PC-3 (cell line): Measurements from ENCODE around the gene RALGDS. TPM values are rescaled to one million over a fixed set of nuclear protein-coding genes. Genes with fewer than 3 reads are reported as not detected.

Source experiments
- ATAC-seq: fragments of 200-7000 bp; cut with Tn5 transposase; 2 replicates; pipeline ENCODE4 v1.9.1; 2020; ENCODE audit warnings: mild to moderate bottlenecking, moderate library complexity
- BruUV-seq: library from RNA; stranded (reverse); fragments of 400-500 nt; replicated peaks from 2 replicates; lab custom pipeline; 2021; lab: Mats Ljungman, UMichigan
- CTCF ChIA-PET: fragments of 300-600 bp; sonication (Branson Sonifier 250); formaldehyde crosslinking; loops from one replicate; lab custom pipeline; 2022; ENCODE audit warnings: antibody characterized with exemption; lab: Charles Lee
- POLR2A ChIA-PET: fragments of 300-600 bp; sonication (Branson Sonifier 250); formaldehyde crosslinking; loops from one replicate; lab custom pipeline; 2022; ENCODE audit warnings: antibody characterized with exemption; ENCODE audit not compliant: unreplicated experiment; lab: Charles Lee
- DNase-seq: peaks from one replicate; pipeline ENCODE4 v3.0.0-alpha.2; 2015
- H2AFZ ChIP-seq: fragments of 300-600 bp; sonication (generic); 2 replicates; pipeline ENCODE4 v1.6.0; 2016; ENCODE audit warnings: antibody characterized with exemption, low read length
- H3F3A ChIP-seq: fragments of 300-600 bp; sonication (generic); one replicate; pipeline ENCODE4 v1.6.0; 2017; ENCODE audit warnings: antibody characterized with exemption, low read length, control low read depth, mild to moderate bottlenecking; ENCODE audit not compliant: unreplicated experiment
- H3K27ac ChIP-seq: fragments of 300-600 bp; sonication (generic); 2 replicates; pipeline ENCODE4 v1.5.1; 2016; ENCODE audit warnings: mild to moderate bottlenecking, low read length
- H3K27me3 ChIP-seq: fragments of 300-600 bp; sonication (generic); 2 replicates; pipeline ENCODE4 v1.6.1; 2016; ENCODE audit warnings: low read length, mixed read lengths
- H3K36me3 ChIP-seq: fragments of 300-600 bp; sonication (generic); 2 replicates; pipeline ENCODE4 v1.6.1; 2016; ENCODE audit warnings: low read depth, mixed run types, low read length, mixed read lengths
- H3K4me1 ChIP-seq: fragments of 300-600 bp; sonication (generic); 2 replicates; pipeline ENCODE4 v1.5.1; 2016; ENCODE audit warnings: low read length; ENCODE audit not compliant: insufficient read depth
- H3K4me2 ChIP-seq: fragments of 300-600 bp; sonication (generic); 2 replicates; pipeline ENCODE4 v1.6.0; 2016; ENCODE audit warnings: low read length
- H3K4me3 ChIP-seq: fragments of 300-600 bp; sonication (generic); 2 replicates; pipeline ENCODE4 v1.5.1; 2016; ENCODE audit warnings: mild to moderate bottlenecking, low read length, mixed read lengths
- H3K79me2 ChIP-seq: fragments of 300-600 bp; sonication (generic); 2 replicates; pipeline ENCODE4 v1.6.1; 2017; ENCODE audit warnings: low read length, mixed read lengths
- H3K9ac ChIP-seq: fragments of 300-600 bp; sonication (generic); 2 replicates; pipeline ENCODE4 v1.6.0; 2016; ENCODE audit warnings: mild to moderate bottlenecking, low read length
- H3K9me2 ChIP-seq: fragments of 300-600 bp; sonication (generic); replicated peaks from 2 replicates; pipeline ENCODE4 v1.6.1; 2016; ENCODE audit warnings: mixed run types, low read length, mixed read lengths
- H3K9me3 ChIP-seq: fragments of 300-600 bp; sonication (generic); 2 replicates; pipeline ENCODE4 v1.6.1; 2016; ENCODE audit warnings: low read length, mixed read lengths
- H4K20me1 ChIP-seq: fragments of 300-600 bp; sonication (generic); 2 replicates; pipeline ENCODE4 v1.6.1; 2016; ENCODE audit warnings: low read length, mixed read lengths
- EZH2 ChIP-seq: fragments of 300-600 bp; sonication (generic); IDR thresholded peaks from one replicate; pipeline ENCODE4 v1.6.1; 2017; ENCODE audit warnings: antibody characterized with exemption, mild to moderate bottlenecking, low read length; ENCODE audit not compliant: unreplicated experiment
- EZH2phosphoT487 ChIP-seq: fragments of 300-600 bp; sonication (generic); IDR thresholded peaks from 2 replicates; pipeline ENCODE4 v1.6.1; 2018; ENCODE audit warnings: mild to moderate bottlenecking, antibody characterized with exemption, low read length, borderline replicate concordance
- intact Hi-C: fragments of 100-400 bp; cut with micrococcal nuclease; formaldehyde crosslinking; loops from 2 replicates; pipeline ENCODE4 v1.9.0; 2023
- total RNA-seq: library from RNA; depleted of rRNA; stranded (reverse); fragments of >200 nt; gene quantifications from 2 replicates; pipeline ENCODE4 v1.2.3, GENCODE V29; 2014
- TF ChIP-seq, protein P1 (sequence below): fragments of 300-600 bp; sonication (generic); conservative IDR thresholded peaks from 2 replicates; pipeline ENCODE4 v1.5.1; 2017; ENCODE audit warnings: antibody characterized with exemption, low read depth, mild to moderate bottlenecking, low read length

The RALGDS gene
- total RNA-seq, 1 experiment from 2014 or later, result 32.2 TPM

DNA sequence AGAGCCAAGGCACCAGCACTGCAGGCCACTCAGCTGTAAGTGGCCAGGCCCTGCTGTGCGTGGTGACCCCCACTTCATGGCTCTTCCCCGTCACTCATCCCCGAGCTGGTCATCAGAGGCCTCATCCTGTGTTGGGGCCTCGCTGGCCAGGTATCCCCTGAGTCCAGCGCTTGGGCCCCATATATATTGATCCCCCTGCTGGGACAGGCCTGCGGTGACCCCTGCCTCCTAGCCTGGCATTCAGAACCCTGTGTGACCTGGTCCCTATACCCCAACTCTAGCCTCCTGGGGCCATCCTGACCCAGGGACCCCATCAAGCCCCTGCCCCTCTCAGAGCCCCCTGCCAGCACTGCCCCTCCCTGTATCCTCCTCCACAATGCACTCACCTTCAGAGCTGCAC lies 30.0 kb upstream of the RALGDS start:
- no peak overlapping the region for H3K4me3 ChIP-seq
- no peak for DNase-seq
- intact Hi-C loops, result no loop called here
- H3K36me3 ChIP-seq, result no peaks in the 10 kb centered on the region; the same call in 1 of the 2 replicates
- CTCF ChIA-PET, result no interaction called here
- BruUV-seq, result no TSS peak
- H3K9ac ChIP-seq, result no peak overlapping the region
- no peaks in the 10 kb centered on the region for H3K27me3 ChIP-seq
- no peaks in the 10 kb centered on the region for H3K9me2 ChIP-seq
- no peak for ATAC-seq
- TF ChIP-seq EZH2phosphoT487 (no peak), EZH2 (no peak)
- TF ChIP-seq, protein P1, sequence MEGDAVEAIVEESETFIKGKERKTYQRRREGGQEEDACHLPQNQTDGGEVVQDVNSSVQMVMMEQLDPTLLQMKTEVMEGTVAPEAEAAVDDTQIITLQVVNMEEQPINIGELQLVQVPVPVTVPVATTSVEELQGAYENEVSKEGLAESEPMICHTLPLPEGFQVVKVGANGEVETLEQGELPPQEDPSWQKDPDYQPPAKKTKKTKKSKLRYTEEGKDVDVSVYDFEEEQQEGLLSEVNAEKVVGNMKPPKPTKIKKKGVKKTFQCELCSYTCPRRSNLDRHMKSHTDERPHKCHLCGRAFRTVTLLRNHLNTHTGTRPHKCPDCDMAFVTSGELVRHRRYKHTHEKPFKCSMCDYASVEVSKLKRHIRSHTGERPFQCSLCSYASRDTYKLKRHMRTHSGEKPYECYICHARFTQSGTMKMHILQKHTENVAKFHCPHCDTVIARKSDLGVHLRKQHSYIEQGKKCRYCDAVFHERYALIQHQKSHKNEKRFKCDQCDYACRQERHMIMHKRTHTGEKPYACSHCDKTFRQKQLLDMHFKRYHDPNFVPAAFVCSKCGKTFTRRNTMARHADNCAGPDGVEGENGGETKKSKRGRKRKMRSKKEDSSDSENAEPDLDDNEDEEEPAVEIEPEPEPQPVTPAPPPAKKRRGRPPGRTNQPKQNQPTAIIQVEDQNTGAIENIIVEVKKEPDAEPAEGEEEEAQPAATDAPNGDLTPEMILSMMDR, result no peak
- H3K9me3 ChIP-seq, result no peaks in the 10 kb centered on the region
- POLR2A ChIA-PET, result no interaction called here
- peaks cover 26% of the 10 kb centered on the region for H3K79me2 ChIP-seq
- no peaks in the 10 kb centered on the region for H3F3A ChIP-seq
- peaks cover 14% of the 10 kb centered on the region; the same call in 1 of the 2 replicates for H3K4me1 ChIP-seq
- peaks cover 9% of the 10 kb centered on the region for H4K20me1 ChIP-seq
- no peak overlapping the region for H3K27ac ChIP-seq
- no peak overlapping the region for H2AFZ ChIP-seq
- no peak overlapping the region for H3K4me2 ChIP-seq

DNA sequence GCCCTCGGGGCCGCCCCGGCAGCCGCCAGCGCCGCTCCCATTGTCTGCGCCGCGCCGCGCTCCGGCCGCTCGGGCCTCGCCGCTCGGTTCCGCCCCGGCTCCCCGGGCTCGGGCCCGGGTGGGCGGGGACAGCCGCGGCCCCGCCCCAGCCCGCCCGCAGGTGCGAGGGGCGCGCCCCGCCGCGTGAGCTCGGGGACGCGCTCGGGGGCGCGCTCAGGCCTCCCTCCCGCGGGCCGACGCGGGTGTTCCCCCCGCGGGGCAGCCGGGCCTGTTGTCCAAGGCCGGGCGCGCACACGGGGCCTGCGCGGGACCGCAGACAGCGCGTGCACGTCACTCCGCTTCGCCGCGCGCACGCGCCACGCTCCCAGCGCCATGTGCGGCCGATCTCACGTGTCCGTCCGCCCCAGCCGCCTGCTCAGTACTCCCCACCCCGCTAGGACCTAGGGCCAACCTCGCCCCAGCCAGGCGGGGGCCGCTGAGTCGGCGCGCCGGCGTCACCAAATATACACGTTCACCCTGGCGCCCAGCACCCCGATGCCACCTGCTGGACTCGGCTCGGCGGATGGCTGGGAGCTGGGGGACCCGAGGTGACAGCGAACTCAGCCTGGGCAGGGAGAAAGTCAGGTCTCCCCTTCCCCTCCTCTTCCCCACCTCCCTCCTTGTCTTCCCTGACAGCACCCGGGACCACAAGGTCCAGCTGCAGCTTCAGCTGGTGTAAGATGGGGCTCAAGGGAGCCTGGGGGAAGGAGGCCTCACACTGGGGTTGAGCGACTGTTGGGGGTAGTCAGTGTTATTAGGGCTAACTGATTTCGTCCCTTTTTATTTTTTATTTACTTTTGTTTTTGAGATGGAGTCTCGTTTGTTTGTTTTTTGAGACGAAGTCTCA lies 28.3 kb upstream of the RALGDS start:
- ChIA-PET POLR2A (interaction anchor here (0.5 to 1.0 kb wide), 3 partner anchors 16 to 177 kb away, joined by 3 to 14 read pairs (median 5); no protein-coding TSS in a partner anchor), CTCF (interaction anchor here (0.6 kb wide), 3 partner anchors 14 to 163 kb away, joined by 3 to 5 read pairs (median 4); no protein-coding TSS in a partner anchor)
- Histone ChIP-seq H3K4me1 (peaks cover 17% of the 10 kb centered on the region; the same call in 1 of the 2 replicates), H3K4me2 (peak overlapping the region; percentile 76), H3K9me3 (no peaks in the 10 kb centered on the region), H2AFZ (peak overlapping the region; percentile 69), H3K36me3 (no peaks in the 10 kb centered on the region; the same call in 1 of the 2 replicates), H3K9ac (peak overlapping the region; percentile 70), H3K9me2 (no peaks in the 10 kb centered on the region), H4K20me1 (peaks cover 9% of the 10 kb centered on the region), H3K4me3 (peak overlapping the region; percentile 59), H3K27ac (peak overlapping the region; percentile 23; the same call in 1 of the 2 replicates), H3K79me2 (peaks cover 41% of the 10 kb centered on the region), H3F3A (no peaks in the 10 kb centered on the region), H3K27me3 (no peaks in the 10 kb centered on the region)
- TF ChIP-seq, protein P1, result peak; percentile 39; the same call in 1 of the 2 replicates
- TF ChIP-seq EZH2phosphoT487, result no peak
- intact Hi-C loops, result loop anchor here (2.0 kb wide), 2 partner anchors 29 to 119 kb away; partner anchors contain the start of genes GTF3C5 and RALGDS
- DNase-seq, result peak; percentile 90
- TSS peak; percentile 80 for BruUV-seq
- peak; percentile 63 for ATAC-seq
